Tibial nerve (tissue), 4 donors: ENCODE data around the gene SLC16A11. TPM values are rescaled to one million over a fixed set of nuclear protein-coding genes. Genes with fewer than 3 reads are reported as not detected.

Experiments used
- DNase-seq, 2 donors: peaks; one replicate each; pipeline ENCODE4 v3.0.0-alpha.2; 2019; ENCODE audit warnings: low spot score in 2 of 2
- H3K27ac ChIP-seq, 4 donors: fragments of 200-600 bp; sonication (generic) in 3 of 4; one replicate each; pipeline ENCODE4 v1.5.1; 2017 to 2019; ENCODE audit warnings: mild to moderate bottlenecking in 1 of 4
- H3K27me3 ChIP-seq, 2 donors: fragments of 200-600 bp; sonication (generic) in 1 of 2; one replicate each; pipeline versions ENCODE4 v1.5.1 to v1.6.0; 2017 to 2019
- H3K36me3 ChIP-seq, 3 donors: fragments of 200-600 bp; sonication (generic); one replicate each; pipeline ENCODE4 v1.5.1; 2018 to 2019
- H3K4me1 ChIP-seq, 4 donors: fragments of 200-600 bp; sonication (generic) in 3 of 4; one replicate each; pipeline ENCODE4 v1.5.1; 2017 to 2019
- H3K4me3 ChIP-seq, 4 donors: fragments of 200-600 bp; sonication (generic) in 3 of 4; one replicate each; pipeline ENCODE4 v1.5.1; 2017 to 2019; ENCODE audit warnings: mild to moderate bottlenecking in 1 of 4, moderate library complexity in 1 of 4
- H3K9me3 ChIP-seq, 4 donors: fragments of 200-600 bp; sonication (generic) in 3 of 4; one replicate each; pipeline ENCODE4 v1.5.1; 2017 to 2019
- EP300 ChIP-seq, 2 donors: sonication (generic); formaldehyde crosslinking; IDR thresholded peaks; one replicate each; pipeline ENCODE4 v1.6.1; 2017; ENCODE audit warnings: antibody characterized with exemption in 2 of 2, mild to moderate bottlenecking in 1 of 2
- POLR2A ChIP-seq, 2 donors: fragments of 450-650 bp; IDR thresholded peaks; one replicate each; pipeline ENCODE4 v1.6.1; 2017; ENCODE audit warnings: antibody characterized with exemption in 2 of 2, mild to moderate bottlenecking in 2 of 2, moderate library complexity in 2 of 2
- WGBS, 2 donors: methylation state at CpG; one replicate each; pipeline ENCODE4 v1.1.5; 2018; 5-methylcytosine and 5-hydroxymethylcytosine counted together
- total RNA-seq, 4 donors: library from RNA; depleted of rRNA; stranded (reverse); fragments of >200 nt; gene quantifications; one replicate each; pipeline ENCODE4 v1.1.0, GENCODE V29; 2016
- TF ChIP-seq, protein P1 (sequence below), 5 experiments: fragments of 200-600 bp in 3 of 5; fragments of 450-650 bp in 2 of 5; sonication (generic) in 3 of 5; IDR thresholded peaks; one replicate each; pipeline ENCODE4 v1.5.1; 2016 to 2019; ENCODE audit warnings: antibody characterized with exemption in 5 of 5, mild to moderate bottlenecking in 3 of 5, moderate library complexity in 2 of 5

Gene SLC16A11
- total RNA-seq, 4 donors from 2014 or later, result 0.78 TPM; not detected in 3

GRCh38 chr17:7023576-7024401 lies 20.1 kb downstream of the SLC16A11 start:
- no peaks in the 10 kb centered on the region for H3K9me3 ChIP-seq
- H3K27ac ChIP-seq, result peak overlapping the region in 3 of 4 donors; percentile 54 to 86 (median 73)
- DNase-seq, result peak; percentile 84 to 87
- H3K27me3 ChIP-seq, result peaks cover 0 to 31% of the 10 kb centered on the region in 2 donors
- peaks cover 0 to 46% (median 10%) of the 10 kb centered on the region in 4 donors for H3K4me1 ChIP-seq
- peak overlapping the region in 3 of 4 donors; percentile 6 to 35 (median 8) for H3K4me3 ChIP-seq
- 33 to 54% methylated on average over 30 to 50 of the region's 51 CpGs for WGBS, 2 donors
- H3K36me3 ChIP-seq, result no peaks in the 10 kb centered on the region
- TF ChIP-seq, protein P1, sequence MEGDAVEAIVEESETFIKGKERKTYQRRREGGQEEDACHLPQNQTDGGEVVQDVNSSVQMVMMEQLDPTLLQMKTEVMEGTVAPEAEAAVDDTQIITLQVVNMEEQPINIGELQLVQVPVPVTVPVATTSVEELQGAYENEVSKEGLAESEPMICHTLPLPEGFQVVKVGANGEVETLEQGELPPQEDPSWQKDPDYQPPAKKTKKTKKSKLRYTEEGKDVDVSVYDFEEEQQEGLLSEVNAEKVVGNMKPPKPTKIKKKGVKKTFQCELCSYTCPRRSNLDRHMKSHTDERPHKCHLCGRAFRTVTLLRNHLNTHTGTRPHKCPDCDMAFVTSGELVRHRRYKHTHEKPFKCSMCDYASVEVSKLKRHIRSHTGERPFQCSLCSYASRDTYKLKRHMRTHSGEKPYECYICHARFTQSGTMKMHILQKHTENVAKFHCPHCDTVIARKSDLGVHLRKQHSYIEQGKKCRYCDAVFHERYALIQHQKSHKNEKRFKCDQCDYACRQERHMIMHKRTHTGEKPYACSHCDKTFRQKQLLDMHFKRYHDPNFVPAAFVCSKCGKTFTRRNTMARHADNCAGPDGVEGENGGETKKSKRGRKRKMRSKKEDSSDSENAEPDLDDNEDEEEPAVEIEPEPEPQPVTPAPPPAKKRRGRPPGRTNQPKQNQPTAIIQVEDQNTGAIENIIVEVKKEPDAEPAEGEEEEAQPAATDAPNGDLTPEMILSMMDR (IDR thresholded peaks at IDR 0.05), result no peak
- TF ChIP-seq EP300 (IDR thresholded peaks at IDR 0.05) (peak in 1 of 2 donors; percentile 53), POLR2A (IDR thresholded peaks at IDR 0.05) (peak in 1 of 2 donors; percentile 51)

GRCh38 chr17:7022781-7023571 lies 20.9 kb downstream of the SLC16A11 start, which contains the start of gene BCL6B:
Gene BCL6B (plus strand): TSS chr17:7023050. CDS start chr17:7023672, 622 bp downstream.
- no peaks in the 10 kb centered on the region for H3K9me3 ChIP-seq
- peak within 1 kb of the TSS in 3 of 4 donors; percentile 6 to 35 (median 19) for H3K4me3 ChIP-seq
- DNase-seq, result no peak
- peaks cover 0 to 54% (median 13%) of the 10 kb centered on the region in 4 donors for H3K4me1 ChIP-seq
- peak within 1 kb of the TSS in 3 of 4 donors; percentile 54 to 86 (median 73) for H3K27ac ChIP-seq
- TF ChIP-seq POLR2A (IDR thresholded peaks at IDR 0.05), result no peak
- TF ChIP-seq, protein P1 (IDR thresholded peaks at IDR 0.05), result no peak
- TF ChIP-seq EP300 (IDR thresholded peaks at IDR 0.05), result no peak
- peaks cover 0 to 30% of the 10 kb centered on the region in 2 donors for H3K27me3 ChIP-seq
- no peaks in the 10 kb centered on the region for H3K36me3 ChIP-seq
- 8 to 13% methylated on average over 47 of the region's 47 CpGs for WGBS, 2 donors

- 2 to 5% methylated on average over 33 to 53 of the region's 53 CpGs for WGBS, 2 donors
- peak overlapping the region in 3 of 4 donors; percentile 5 to 35 (median 19) for H3K4me3 ChIP-seq
- peaks cover 0 to 6% (median 0%) of the 10 kb centered on the region in 3 donors for H3K36me3 ChIP-seq
- TF ChIP-seq EP300 (IDR thresholded peaks at IDR 0.05) (peak in 1 of 2 donors; percentile 53), POLR2A (IDR thresholded peaks at IDR 0.05) (no peak)
- TF ChIP-seq, protein P1 (IDR thresholded peaks at IDR 0.05), result peak; percentile 94 to 97 (median 96)
- peaks cover 0 to 24% of the 10 kb centered on the region in 2 donors for H3K27me3 ChIP-seq
- H3K9me3 ChIP-seq, result no peaks in the 10 kb centered on the region
- peaks cover 0 to 62% (median 18%) of the 10 kb centered on the region in 4 donors for H3K4me1 ChIP-seq
- H3K27ac ChIP-seq, result peak overlapping the region in 3 of 4 donors; percentile 54 to 86 (median 73)
- DNase-seq, result peak; percentile 66 to 68
Observed at GRCh38 chr17:7021993-7022778, 21.7 kb downstream of the SLC16A11 start.

GRCh38 chr17:7020894-7021664 lies 22.8 kb downstream of the SLC16A11 start:
- Histone ChIP-seq H3K27me3 (peaks cover 0 to 17% of the 10 kb centered on the region in 2 donors), H3K4me3 (peak overlapping the region in 1 of 4 donors; percentile 35), H3K9me3 (no peaks in the 10 kb centered on the region), H3K4me1 (peaks cover 0 to 73% (median 24%) of the 10 kb centered on the region in 4 donors), H3K36me3 (peaks cover 0 to 16% (median 0%) of the 10 kb centered on the region in 3 donors), H3K27ac (peak overlapping the region in 3 of 4 donors; percentile 44 to 98 (median 86))
- DNase-seq, result no peak
- 60 to 66% methylated on average over 11 of the region's 11 CpGs for WGBS, 2 donors
- TF ChIP-seq POLR2A (IDR thresholded peaks at IDR 0.05), result no peak
- no peak for TF ChIP-seq EP300 (IDR thresholded peaks at IDR 0.05)
- TF ChIP-seq, protein P1 (IDR thresholded peaks at IDR 0.05), result no peak
